HepG2 (cell line): Measurements from ENCODE around the gene ZBTB46. TPM values are rescaled to one million over a fixed set of nuclear protein-coding genes. Genes with fewer than 3 reads are reported as not detected.

ENCODE experiments used
- HES4 ChIP-seq: sonication (generic); formaldehyde crosslinking; IDR thresholded peaks from 2 replicates; pipeline ENCODE4 v1.9.0; 2021; ENCODE audit warnings: mild to moderate bottlenecking, missing genetic modification reagents, borderline replicate concordance
- HNF4A ChIP-seq: sonication (generic); formaldehyde crosslinking; IDR thresholded peaks from 2 replicates; pipeline ENCODE4 v1.4.0; 2020; ENCODE audit warnings: missing genetic modification reagents
- HNF4G ChIP-seq, 2 experiments: sonication (generic) in 1 of 2; formaldehyde crosslinking in 1 of 2; IDR thresholded peaks; 2 replicates each; pipeline versions ENCODE4 v1.4.0 to v1.6.1; 2011 to 2020; ENCODE audit warnings: borderline replicate concordance in 2 of 2, low read depth in 2 of 2, mild to moderate bottlenecking in 2 of 2, low read length in 1 of 2, missing genetic modification reagents in 1 of 2, moderate library complexity in 1 of 2
- MAZ ChIP-seq, 2 experiments: sonication (generic) in 1 of 2; formaldehyde crosslinking in 1 of 2; IDR thresholded peaks; 2 replicates each; pipeline versions ENCODE4 v1.5.0 to v1.6.1; 2012 to 2020; ENCODE audit warnings: low read depth in 2 of 2, mild to moderate bottlenecking in 2 of 2, borderline replicate concordance in 1 of 2, improper control_type of control experiment in 1 of 2, low read length in 1 of 2, missing genetic modification reagents in 1 of 2, moderate library complexity in 1 of 2
- MYC ChIP-seq: sonication (generic); formaldehyde crosslinking; IDR thresholded peaks from 2 replicates; pipeline ENCODE4 v1.9.0; 2021; ENCODE audit warnings: missing genetic modification reagents, borderline replicate concordance
- MYNN ChIP-seq: sonication (generic); formaldehyde crosslinking; IDR thresholded peaks from 2 replicates; pipeline ENCODE4 v1.4.0; 2020; ENCODE audit warnings: mild to moderate bottlenecking, low read depth, missing genetic modification reagents
- NR3C1 ChIP-seq: sonication (generic); formaldehyde crosslinking; IDR thresholded peaks from 2 replicates; pipeline ENCODE4 v1.4.0; 2020; ENCODE audit warnings: missing genetic modification reagents
- PHB2 ChIP-seq: fragments of 450-650 bp; IDR thresholded peaks from 2 replicates; pipeline ENCODE4 v1.6.1; 2018; ENCODE audit not compliant: partially characterized antibody
- RNF2 ChIP-seq: fragments of 450-650 bp; conservative IDR thresholded peaks from 2 replicates; pipeline ENCODE4 v1.6.1; 2016; ENCODE audit warnings: low read depth
- SALL1 ChIP-seq: sonication (generic); formaldehyde crosslinking; IDR thresholded peaks from 2 replicates; pipeline ENCODE4 v1.8.0; 2022; ENCODE audit warnings: mild to moderate bottlenecking, missing genetic modification reagents
- SALL2 ChIP-seq: sonication (generic); formaldehyde crosslinking; IDR thresholded peaks from 2 replicates; pipeline ENCODE4 v1.8.1; 2023; ENCODE audit warnings: mild to moderate bottlenecking, missing genetic modification reagents, inconsistent platforms
- SKI ChIP-seq: fragments of 450-650 bp; IDR thresholded peaks from one replicate; pipeline ENCODE4 v1.6.1; 2018; ENCODE audit warnings: mild to moderate bottlenecking; ENCODE audit not compliant: partially characterized antibody
- ZBTB14 ChIP-seq: sonication (generic); formaldehyde crosslinking; IDR thresholded peaks from 2 replicates; pipeline ENCODE4 v1.4.0; 2020; ENCODE audit warnings: missing genetic modification reagents
- ZBTB8A ChIP-seq: sonication (generic); formaldehyde crosslinking; IDR thresholded peaks from 2 replicates; pipeline ENCODE4 v1.4.0; 2020; ENCODE audit warnings: mild to moderate bottlenecking, low read depth, missing genetic modification reagents, borderline replicate concordance
- ZHX1 ChIP-seq: sonication (generic); formaldehyde crosslinking; IDR thresholded peaks from 2 replicates; pipeline ENCODE4 v1.8.1; 2022; ENCODE audit warnings: low read depth, mild to moderate bottlenecking, missing genetic modification reagents
- ZNF263 ChIP-seq: sonication (generic); formaldehyde crosslinking; IDR thresholded peaks from 2 replicates; pipeline ENCODE4 v1.4.0; 2020; ENCODE audit warnings: missing genetic modification reagents
- ZNF563 ChIP-seq: sonication (generic); formaldehyde crosslinking; IDR thresholded peaks from 2 replicates; pipeline ENCODE4 v1.8.0; 2022; ENCODE audit warnings: mild to moderate bottlenecking, moderate library complexity, missing genetic modification reagents
- ZNF589 ChIP-seq: sonication (generic); formaldehyde crosslinking; conservative IDR thresholded peaks from 2 replicates; pipeline ENCODE4 v1.8.0; 2022; ENCODE audit warnings: mild to moderate bottlenecking, moderate library complexity, missing genetic modification reagents
- ZNF776 ChIP-seq: sonication (generic); formaldehyde crosslinking; IDR thresholded peaks from 2 replicates; pipeline ENCODE4 v1.4.0; 2020; ENCODE audit warnings: mild to moderate bottlenecking, missing genetic modification reagents
- ZNF883 ChIP-seq: sonication (generic); formaldehyde crosslinking; IDR thresholded peaks from 2 replicates; pipeline ENCODE4 v1.5.1; 2020; ENCODE audit warnings: mild to moderate bottlenecking, missing genetic modification reagents; ENCODE audit errors: not compliant biosample characterization
- polyA plus RNA-seq, 8 experiments: library from polyadenylated mRNA; depleted of rRNA in 3 of 8; stranded (reverse) in 7 of 8; unstranded in 1 of 8; fragments of >200 nt; fragmentation: Illumina TruSeq in 4 of 8; extraction: Trizol in 4 of 8; gene quantifications; 2 replicates each; pipeline versions ENCODE4 v1.2.1 to v1.2.3, GENCODE V29; 2011 to 2016; ENCODE audit warnings: low read depth in 4 of 8, missing spikeins in 1 of 8, mixed read lengths in 1 of 8; ENCODE audit not compliant: insufficient read depth in 1 of 8
- total RNA-seq, 5 experiments: library from RNA; depleted of rRNA; stranded (reverse); fragments of >200 nt; fragmentation: Illumina TruSeq; extraction: Trizol; gene quantifications; 2 replicates each; pipeline ENCODE4 v1.2.3, GENCODE V29; 2016; ENCODE audit warnings: low read depth in 1 of 5
- TF ChIP-seq, protein P1 (sequence below): sonication (generic); formaldehyde crosslinking; IDR thresholded peaks from 2 replicates; pipeline ENCODE4 v1.5.1; 2020; ENCODE audit warnings: mild to moderate bottlenecking, moderate library complexity, missing genetic modification reagents
- TF ChIP-seq, protein P2 (sequence below): sonication (generic); formaldehyde crosslinking; IDR thresholded peaks from 2 replicates; pipeline ENCODE4 v1.4.0; 2020; ENCODE audit warnings: low read depth, mild to moderate bottlenecking, missing genetic modification reagents

ZBTB46 gene
- total and polyA plus RNA-seq, 2 of the 13 experiments (the other 11 are each of a cell fraction or from before 2014, with no cell fraction given) = 1.6 to 13.5 TPM

- TF ChIP-seq HNF4A (peak; percentile 25; the same call in 1 of the 2 replicates), ZNF589 (CRISPR knock-in tag) (no peak), ZBTB14 (CRISPR knock-in tag) (no peak), MYNN (CRISPR knock-in tag) (no peak), MYC (CRISPR knock-in tag) (peak; percentile 42; the same call in 1 of the 2 replicates), ZNF776 (0 out of 2 replicates have a peak, but pooled peaks have one; percentile 64), ZNF263 (CRISPR knock-in tag) (0 out of 2 replicates have a peak, but pooled peaks have one; percentile 33), NR3C1 (CRISPR knock-in tag) (no peak), RNF2 (0 out of 2 replicates have a peak, but pooled peaks have one; percentile 23), SKI (peak; percentile 19), HNF4G (IDR thresholded peaks at IDR 0.05; ENCODE audit: borderline replicate concordance, low read depth, low read length) (peak; percentile 20; the same call in 1 of the 2 replicates), HNF4G (CRISPR knock-in tag; IDR thresholded peaks at IDR 0.05; ENCODE audit: borderline replicate concordance, low read depth) (no peak), ZBTB8A (no peak), SALL2 (CRISPR knock-in tag) (0 out of 2 replicates have a peak, but pooled peaks have one; percentile 28), MAZ (IDR thresholded peaks at IDR 0.05; ENCODE audit: borderline replicate concordance, low read depth, low read length) (no peak), MAZ (CRISPR knock-in tag; IDR thresholded peaks at IDR 0.05; ENCODE audit: low read depth) (peak; percentile 18; the same call in 1 of the 2 replicates), ZNF883 (CRISPR knock-in tag) (peak; percentile 12), HES4 (CRISPR knock-in tag) (no peak), ZNF563 (CRISPR knock-in tag) (peak; percentile 32; the same call in 1 of the 2 replicates), PHB2 (no peak), SALL1 (CRISPR knock-in tag) (peak; percentile 17; the same call in 1 of the 2 replicates), ZHX1 (CRISPR knock-in tag) (no peak)
- TF ChIP-seq, protein P1, sequence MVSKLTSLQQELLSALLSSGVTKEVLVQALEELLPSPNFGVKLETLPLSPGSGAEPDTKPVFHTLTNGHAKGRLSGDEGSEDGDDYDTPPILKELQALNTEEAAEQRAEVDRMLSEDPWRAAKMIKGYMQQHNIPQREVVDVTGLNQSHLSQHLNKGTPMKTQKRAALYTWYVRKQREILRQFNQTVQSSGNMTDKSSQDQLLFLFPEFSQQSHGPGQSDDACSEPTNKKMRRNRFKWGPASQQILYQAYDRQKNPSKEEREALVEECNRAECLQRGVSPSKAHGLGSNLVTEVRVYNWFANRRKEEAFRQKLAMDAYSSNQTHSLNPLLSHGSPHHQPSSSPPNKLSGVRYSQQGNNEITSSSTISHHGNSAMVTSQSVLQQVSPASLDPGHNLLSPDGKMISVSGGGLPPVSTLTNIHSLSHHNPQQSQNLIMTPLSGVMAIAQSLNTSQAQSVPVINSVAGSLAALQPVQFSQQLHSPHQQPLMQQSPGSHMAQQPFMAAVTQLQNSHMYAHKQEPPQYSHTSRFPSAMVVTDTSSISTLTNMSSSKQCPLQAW (CRISPR knock-in tag) = peak; percentile 39; the same call in 1 of the 2 replicates
- TF ChIP-seq, protein P2, sequence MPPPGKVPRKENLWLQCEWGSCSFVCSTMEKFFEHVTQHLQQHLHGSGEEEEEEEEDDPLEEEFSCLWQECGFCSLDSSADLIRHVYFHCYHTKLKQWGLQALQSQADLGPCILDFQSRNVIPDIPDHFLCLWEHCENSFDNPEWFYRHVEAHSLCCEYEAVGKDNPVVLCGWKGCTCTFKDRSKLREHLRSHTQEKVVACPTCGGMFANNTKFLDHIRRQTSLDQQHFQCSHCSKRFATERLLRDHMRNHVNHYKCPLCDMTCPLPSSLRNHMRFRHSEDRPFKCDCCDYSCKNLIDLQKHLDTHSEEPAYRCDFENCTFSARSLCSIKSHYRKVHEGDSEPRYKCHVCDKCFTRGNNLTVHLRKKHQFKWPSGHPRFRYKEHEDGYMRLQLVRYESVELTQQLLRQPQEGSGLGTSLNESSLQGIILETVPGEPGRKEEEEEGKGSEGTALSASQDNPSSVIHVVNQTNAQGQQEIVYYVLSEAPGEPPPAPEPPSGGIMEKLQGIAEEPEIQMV (CRISPR knock-in tag) = no peak
Measured at GRCh38 chr20:63747622-63748069, 83.4 kb downstream of the ZBTB46 start (continued).
